SK-N-SH (cell line): ENCODE results near the gene CD59.

Source experiments
- CHD2 ChIP-seq: fragments of 150-350 bp; IDR thresholded peaks from 2 replicates; pipeline ENCODE4 v1.6.1; 2018; ENCODE audit warnings: low read length; ENCODE audit not compliant: partially characterized antibody
- CTCF ChIP-seq: fragments of 200-600 bp; sonication (generic); IDR thresholded peaks from 2 replicates; pipeline ENCODE4 v1.6.1; 2017; ENCODE audit warnings: antibody characterized with exemption, mild to moderate bottlenecking, moderate library complexity
- EP300 ChIP-seq, 2 experiments: IDR thresholded peaks; 2 replicates each; pipeline versions ENCODE4 v1.4.0 to v1.6.1; 2012; ENCODE audit warnings: borderline replicate concordance in 1 of 2, low read depth in 1 of 2, low read length in 1 of 2
- FOXM1 ChIP-seq: IDR thresholded peaks from 2 replicates; pipeline ENCODE4 v1.4.0; 2012; ENCODE audit warnings: low read depth, mild to moderate bottlenecking
- GABPA ChIP-seq: IDR thresholded peaks from 2 replicates; pipeline ENCODE4 v1.4.0; 2012; ENCODE audit warnings: low read depth, mild to moderate bottlenecking
- JUND ChIP-seq: IDR thresholded peaks from 2 replicates; pipeline ENCODE4 v1.4.0; 2012
- MEF2A ChIP-seq: IDR thresholded peaks from 2 replicates; pipeline ENCODE4 v1.4.0; 2012; ENCODE audit warnings: low read depth, borderline replicate concordance
- POLR2AphosphoS5 ChIP-seq: IDR thresholded peaks from 2 replicates; pipeline ENCODE4 v1.6.1; 2012; ENCODE audit warnings: low read depth, low read length
- RAD21 ChIP-seq: IDR thresholded peaks from 2 replicates; pipeline ENCODE4 v1.6.1; 2012; ENCODE audit warnings: mild to moderate bottlenecking, low read length
- TAF1 ChIP-seq: IDR thresholded peaks from 2 replicates; pipeline ENCODE4 v1.6.1; 2012; ENCODE audit warnings: low read depth, mild to moderate bottlenecking, low read length, moderate library complexity, borderline replicate concordance
- USF1 ChIP-seq: IDR thresholded peaks from 2 replicates; pipeline ENCODE4 v1.4.0; 2012; ENCODE audit warnings: low read depth, borderline replicate concordance
- USF2 ChIP-seq: fragments of 150-350 bp; IDR thresholded peaks from 2 replicates; pipeline ENCODE4 v1.6.1; 2017; ENCODE audit warnings: antibody characterized with exemption, low read length, low read depth, borderline replicate concordance
- ZBTB33 ChIP-seq: IDR thresholded peaks from 2 replicates; pipeline ENCODE4 v1.4.0; 2012; ENCODE audit warnings: low read depth, borderline replicate concordance

- TF ChIP-seq POLR2AphosphoS5: no peak
- no peak for TF ChIP-seq CHD2
- TF ChIP-seq FOXM1: no peak
- TF ChIP-seq CTCF: no peak
- no peak for TF ChIP-seq EP300 (IDR thresholded peaks at IDR 0.05; ENCODE audit: borderline replicate concordance in 1 of 2, low read depth in 1 of 2, low read length in 1 of 2)
- TF ChIP-seq TAF1: no peak
- TF ChIP-seq RAD21: no peak
- no peak for TF ChIP-seq MEF2A
- TF ChIP-seq ZBTB33: no peak
- no peak for TF ChIP-seq JUND
- TF ChIP-seq GABPA: no peak
- TF ChIP-seq USF2: no peak
- TF ChIP-seq USF1: no peak
Measured at GRCh38 chr11:33761471-33761870, 25.2 kb upstream of the CD59 start.
